PC-3 (cell line): ENCODE results near the gene SIRPB2. TPM values are rescaled to one million over a fixed set of nuclear protein-coding genes. Genes with fewer than 3 reads are reported as not detected.

ENCODE experiments used
- ATAC-seq: fragments of 200-7000 bp; cut with Tn5 transposase; 2 replicates; pipeline ENCODE4 v1.9.1; 2020; ENCODE audit warnings: mild to moderate bottlenecking, moderate library complexity
- BruUV-seq: library from RNA; stranded (reverse); fragments of 400-500 nt; replicated peaks from 2 replicates; lab custom pipeline; 2021; lab: Mats Ljungman, UMichigan
- CTCF ChIA-PET: fragments of 300-600 bp; sonication (Branson Sonifier 250); formaldehyde crosslinking; loops from one replicate; lab custom pipeline; 2022; ENCODE audit warnings: antibody characterized with exemption; lab: Charles Lee
- POLR2A ChIA-PET: fragments of 300-600 bp; sonication (Branson Sonifier 250); formaldehyde crosslinking; loops from one replicate; lab custom pipeline; 2022; ENCODE audit warnings: antibody characterized with exemption; ENCODE audit not compliant: unreplicated experiment; lab: Charles Lee
- DNase-seq: peaks from one replicate; pipeline ENCODE4 v3.0.0-alpha.2; 2015
- H2AFZ ChIP-seq: fragments of 300-600 bp; sonication (generic); 2 replicates; pipeline ENCODE4 v1.6.0; 2016; ENCODE audit warnings: antibody characterized with exemption, low read length
- H3F3A ChIP-seq: fragments of 300-600 bp; sonication (generic); one replicate; pipeline ENCODE4 v1.6.0; 2017; ENCODE audit warnings: antibody characterized with exemption, low read length, control low read depth, mild to moderate bottlenecking; ENCODE audit not compliant: unreplicated experiment
- H3K27ac ChIP-seq: fragments of 300-600 bp; sonication (generic); 2 replicates; pipeline ENCODE4 v1.5.1; 2016; ENCODE audit warnings: mild to moderate bottlenecking, low read length
- H3K27me3 ChIP-seq: fragments of 300-600 bp; sonication (generic); 2 replicates; pipeline ENCODE4 v1.6.1; 2016; ENCODE audit warnings: low read length, mixed read lengths
- H3K36me3 ChIP-seq: fragments of 300-600 bp; sonication (generic); 2 replicates; pipeline ENCODE4 v1.6.1; 2016; ENCODE audit warnings: low read depth, mixed run types, low read length, mixed read lengths
- H3K4me1 ChIP-seq: fragments of 300-600 bp; sonication (generic); 2 replicates; pipeline ENCODE4 v1.5.1; 2016; ENCODE audit warnings: low read length; ENCODE audit not compliant: insufficient read depth
- H3K4me2 ChIP-seq: fragments of 300-600 bp; sonication (generic); 2 replicates; pipeline ENCODE4 v1.6.0; 2016; ENCODE audit warnings: low read length
- H3K4me3 ChIP-seq: fragments of 300-600 bp; sonication (generic); 2 replicates; pipeline ENCODE4 v1.5.1; 2016; ENCODE audit warnings: mild to moderate bottlenecking, low read length, mixed read lengths
- H3K79me2 ChIP-seq: fragments of 300-600 bp; sonication (generic); 2 replicates; pipeline ENCODE4 v1.6.1; 2017; ENCODE audit warnings: low read length, mixed read lengths
- H3K9ac ChIP-seq: fragments of 300-600 bp; sonication (generic); 2 replicates; pipeline ENCODE4 v1.6.0; 2016; ENCODE audit warnings: mild to moderate bottlenecking, low read length
- H3K9me2 ChIP-seq: fragments of 300-600 bp; sonication (generic); replicated peaks from 2 replicates; pipeline ENCODE4 v1.6.1; 2016; ENCODE audit warnings: mixed run types, low read length, mixed read lengths
- H3K9me3 ChIP-seq: fragments of 300-600 bp; sonication (generic); 2 replicates; pipeline ENCODE4 v1.6.1; 2016; ENCODE audit warnings: low read length, mixed read lengths
- H4K20me1 ChIP-seq: fragments of 300-600 bp; sonication (generic); 2 replicates; pipeline ENCODE4 v1.6.1; 2016; ENCODE audit warnings: low read length, mixed read lengths
- EZH2 ChIP-seq: fragments of 300-600 bp; sonication (generic); IDR thresholded peaks from one replicate; pipeline ENCODE4 v1.6.1; 2017; ENCODE audit warnings: antibody characterized with exemption, mild to moderate bottlenecking, low read length; ENCODE audit not compliant: unreplicated experiment
- EZH2phosphoT487 ChIP-seq: fragments of 300-600 bp; sonication (generic); IDR thresholded peaks from 2 replicates; pipeline ENCODE4 v1.6.1; 2018; ENCODE audit warnings: mild to moderate bottlenecking, antibody characterized with exemption, low read length, borderline replicate concordance
- intact Hi-C: fragments of 100-400 bp; cut with micrococcal nuclease; formaldehyde crosslinking; loops from 2 replicates; pipeline ENCODE4 v1.9.0; 2023
- total RNA-seq: library from RNA; depleted of rRNA; stranded (reverse); fragments of >200 nt; gene quantifications from 2 replicates; pipeline ENCODE4 v1.2.3, GENCODE V29; 2014
- TF ChIP-seq, protein P1 (sequence below): fragments of 300-600 bp; sonication (generic); conservative IDR thresholded peaks from 2 replicates; pipeline ENCODE4 v1.5.1; 2017; ENCODE audit warnings: antibody characterized with exemption, low read depth, mild to moderate bottlenecking, low read length

SIRPB2 gene
- total RNA-seq, 1 experiment from 2014 or later, result 2.1 TPM

- Histone ChIP-seq H2AFZ (no peak overlapping the region; the same call in 1 of the 2 replicates), H3K4me1 (no peaks in the 10 kb centered on the region), H3K79me2 (no peaks in the 10 kb centered on the region), H3K4me3 (no peak overlapping the region), H3K9me2 (no peaks in the 10 kb centered on the region), H3K27me3 (no peaks in the 10 kb centered on the region), H3K9ac (no peak overlapping the region), H3F3A (no peaks in the 10 kb centered on the region), H3K4me2 (no peak overlapping the region), H3K9me3 (no peaks in the 10 kb centered on the region), H4K20me1 (no peaks in the 10 kb centered on the region), H3K27ac (no peak overlapping the region), H3K36me3 (no peaks in the 10 kb centered on the region)
- DNase-seq (no peak), ATAC-seq (no peak)
- TF ChIP-seq EZH2phosphoT487 (no peak), EZH2 (no peak)
- TF ChIP-seq, protein P1, sequence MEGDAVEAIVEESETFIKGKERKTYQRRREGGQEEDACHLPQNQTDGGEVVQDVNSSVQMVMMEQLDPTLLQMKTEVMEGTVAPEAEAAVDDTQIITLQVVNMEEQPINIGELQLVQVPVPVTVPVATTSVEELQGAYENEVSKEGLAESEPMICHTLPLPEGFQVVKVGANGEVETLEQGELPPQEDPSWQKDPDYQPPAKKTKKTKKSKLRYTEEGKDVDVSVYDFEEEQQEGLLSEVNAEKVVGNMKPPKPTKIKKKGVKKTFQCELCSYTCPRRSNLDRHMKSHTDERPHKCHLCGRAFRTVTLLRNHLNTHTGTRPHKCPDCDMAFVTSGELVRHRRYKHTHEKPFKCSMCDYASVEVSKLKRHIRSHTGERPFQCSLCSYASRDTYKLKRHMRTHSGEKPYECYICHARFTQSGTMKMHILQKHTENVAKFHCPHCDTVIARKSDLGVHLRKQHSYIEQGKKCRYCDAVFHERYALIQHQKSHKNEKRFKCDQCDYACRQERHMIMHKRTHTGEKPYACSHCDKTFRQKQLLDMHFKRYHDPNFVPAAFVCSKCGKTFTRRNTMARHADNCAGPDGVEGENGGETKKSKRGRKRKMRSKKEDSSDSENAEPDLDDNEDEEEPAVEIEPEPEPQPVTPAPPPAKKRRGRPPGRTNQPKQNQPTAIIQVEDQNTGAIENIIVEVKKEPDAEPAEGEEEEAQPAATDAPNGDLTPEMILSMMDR, result no peak
- ChIA-PET POLR2A (no interaction called here), CTCF (no interaction called here)
- intact Hi-C loops, result no loop called here
- no TSS peak for BruUV-seq
Measured at GRCh38 chr20:1535420-1536175, 44.4 kb upstream of the SIRPB2 start.

GRCh38 chr20:1534526-1534925 is 43.3 kb upstream of the SIRPB2 start:
- no peaks in the 10 kb centered on the region for H3K9me3 ChIP-seq
- ChIA-PET POLR2A (no interaction called here), CTCF (no interaction called here)
- DNase-seq, result no peak
- H3K9me2 ChIP-seq, result no peaks in the 10 kb centered on the region
- H3K27me3 ChIP-seq, result no peaks in the 10 kb centered on the region
- ATAC-seq, result no peak
- intact Hi-C loops, result no loop called here
- no peak overlapping the region for H3K9ac ChIP-seq
- no peaks in the 10 kb centered on the region for H3K4me1 ChIP-seq
- H2AFZ ChIP-seq, result no peak overlapping the region
- H3K4me3 ChIP-seq, result no peak overlapping the region
- no peaks in the 10 kb centered on the region for H3K36me3 ChIP-seq
- no peak overlapping the region for H3K27ac ChIP-seq
- BruUV-seq, result no TSS peak
- no peaks in the 10 kb centered on the region for H3K79me2 ChIP-seq
- H3F3A ChIP-seq, result no peaks in the 10 kb centered on the region
- H4K20me1 ChIP-seq, result no peaks in the 10 kb centered on the region
- TF ChIP-seq EZH2phosphoT487 (no peak), EZH2 (no peak)
- TF ChIP-seq, protein P1, result no peak
- no peak overlapping the region for H3K4me2 ChIP-seq

GRCh38 chr20:1533059-1533458 is 41.8 kb upstream of the SIRPB2 start:
- Histone ChIP-seq H3F3A (peaks cover 9% of the 10 kb centered on the region), H3K79me2 (no peaks in the 10 kb centered on the region), H3K4me1 (0 out of 2 replicates have a peak, but pooled peaks cover 9% of the 10 kb centered on the region), H3K4me2 (no peak overlapping the region), H4K20me1 (no peaks in the 10 kb centered on the region), H2AFZ (no peak overlapping the region), H3K36me3 (no peaks in the 10 kb centered on the region), H3K9me2 (no peaks in the 10 kb centered on the region), H3K27ac (no peak overlapping the region), H3K9ac (no peak overlapping the region), H3K27me3 (no peaks in the 10 kb centered on the region), H3K9me3 (no peaks in the 10 kb centered on the region), H3K4me3 (no peak overlapping the region)
- TF ChIP-seq, protein P1, result 0 out of 2 replicates have a peak, but pooled peaks have one; percentile 15
- TF ChIP-seq EZH2, result no peak
- no TSS peak for BruUV-seq
- intact Hi-C loops, result no loop called here
- ATAC-seq (no peak), DNase-seq (peak; percentile 4)
- POLR2A ChIA-PET, result no interaction called here
- CTCF ChIA-PET, result no interaction called here
